Activated naive CD8-positive, alpha-beta T cell (primary cell): ENCODE data around the gene IRS1.

Experiments
- H3K27ac Mint-ChIP-seq: one replicate; pipeline ENCODE4 v1.8.0; 2021; ENCODE audit warnings: mixed read lengths
- H3K27me3 Mint-ChIP-seq: one replicate; pipeline ENCODE4 v1.8.0; 2021; ENCODE audit warnings: mixed read lengths
- H3K36me3 Mint-ChIP-seq: one replicate; pipeline ENCODE4 v1.8.0; 2021; ENCODE audit warnings: mixed read lengths
- H3K4me1 Mint-ChIP-seq: one replicate; pipeline ENCODE4 v1.8.0; 2021; ENCODE audit warnings: low read depth, mixed read lengths
- H3K4me3 Mint-ChIP-seq: one replicate; pipeline ENCODE4 v1.8.0; 2021; ENCODE audit warnings: mild to moderate bottlenecking, mixed read lengths
- H3K9me3 Mint-ChIP-seq: one replicate; pipeline ENCODE4 v1.8.0; 2021; ENCODE audit warnings: low read depth, mixed read lengths

IRS1 gene

GRCh38 chr2:226763320-226763719, 36.3 kb downstream of the IRS1 start:
- Mint-ChIP-seq H3K4me3 (no peak overlapping the region), H3K27ac (no peak overlapping the region), H3K36me3 (peaks cover 12% of the 10 kb centered on the region), H3K9me3 (no peaks in the 10 kb centered on the region), H3K4me1 (peaks cover 2% of the 10 kb centered on the region), H3K27me3 (no peaks in the 10 kb centered on the region)

- Mint-ChIP-seq H3K27ac (no peak overlapping the region), H3K4me3 (no peak overlapping the region), H3K4me1 (no peaks in the 10 kb centered on the region), H3K27me3 (no peaks in the 10 kb centered on the region), H3K36me3 (peaks cover 12% of the 10 kb centered on the region), H3K9me3 (no peaks in the 10 kb centered on the region)
These were observed 38.4 kb downstream of the IRS1 start for GRCh38 chr2:226761195-226761583.

- H3K27ac Mint-ChIP-seq = no peak overlapping the region
- H3K4me1 Mint-ChIP-seq = no peaks in the 10 kb centered on the region
- no peak overlapping the region for H3K4me3 Mint-ChIP-seq
- H3K9me3 Mint-ChIP-seq = no peaks in the 10 kb centered on the region
- H3K27me3 Mint-ChIP-seq = no peaks in the 10 kb centered on the region
- H3K36me3 Mint-ChIP-seq = peaks cover 12% of the 10 kb centered on the region
These were observed 39.0 kb downstream of the IRS1 start for GRCh38 chr2:226760412-226761194.

GRCh38 chr2:226759768-226760167, 39.9 kb downstream of the IRS1 start:
- no peaks in the 10 kb centered on the region for H3K9me3 Mint-ChIP-seq
- H3K4me3 Mint-ChIP-seq = no peak overlapping the region
- no peaks in the 10 kb centered on the region for H3K4me1 Mint-ChIP-seq
- H3K36me3 Mint-ChIP-seq = peaks cover 12% of the 10 kb centered on the region
- H3K27ac Mint-ChIP-seq = no peak overlapping the region
- no peaks in the 10 kb centered on the region for H3K27me3 Mint-ChIP-seq

- no peaks in the 10 kb centered on the region for H3K4me1 Mint-ChIP-seq
- no peak overlapping the region for H3K27ac Mint-ChIP-seq
- H3K9me3 Mint-ChIP-seq = no peaks in the 10 kb centered on the region
- H3K36me3 Mint-ChIP-seq = peaks cover 8% of the 10 kb centered on the region
- H3K4me3 Mint-ChIP-seq = no peak overlapping the region
- no peaks in the 10 kb centered on the region for H3K27me3 Mint-ChIP-seq
These were observed 40.5 kb downstream of the IRS1 start for GRCh38 chr2:226758921-226759640.

GRCh38 chr2:226756131-226756530, 43.5 kb downstream of the IRS1 start:
- Mint-ChIP-seq H3K27me3 (no peaks in the 10 kb centered on the region), H3K4me3 (no peak overlapping the region), H3K4me1 (no peaks in the 10 kb centered on the region), H3K36me3 (peaks cover 3% of the 10 kb centered on the region), H3K27ac (no peak overlapping the region), H3K9me3 (no peaks in the 10 kb centered on the region)

- Mint-ChIP-seq H3K4me1 (no peaks in the 10 kb centered on the region), H3K27me3 (no peaks in the 10 kb centered on the region), H3K27ac (no peak overlapping the region), H3K36me3 (peaks cover 5% of the 10 kb centered on the region), H3K9me3 (no peaks in the 10 kb centered on the region), H3K4me3 (no peak overlapping the region)
These were observed 44.0 kb downstream of the IRS1 start for GRCh38 chr2:226755631-226756030.

GRCh38 chr2:226754821-226755604, 44.6 kb downstream of the IRS1 start:
- H3K9me3 Mint-ChIP-seq = no peaks in the 10 kb centered on the region
- no peak overlapping the region for H3K27ac Mint-ChIP-seq
- no peak overlapping the region for H3K4me3 Mint-ChIP-seq
- H3K4me1 Mint-ChIP-seq = no peaks in the 10 kb centered on the region
- no peaks in the 10 kb centered on the region for H3K27me3 Mint-ChIP-seq
- H3K36me3 Mint-ChIP-seq = peaks cover 2% of the 10 kb centered on the region

- H3K36me3 Mint-ChIP-seq = peaks cover 6% of the 10 kb centered on the region
- H3K27me3 Mint-ChIP-seq = no peaks in the 10 kb centered on the region
- no peak overlapping the region for H3K27ac Mint-ChIP-seq
- no peak overlapping the region for H3K4me3 Mint-ChIP-seq
- no peaks in the 10 kb centered on the region for H3K9me3 Mint-ChIP-seq
- H3K4me1 Mint-ChIP-seq = no peaks in the 10 kb centered on the region
These were observed 46.7 kb downstream of the IRS1 start for GRCh38 chr2:226752887-226753286.

- Mint-ChIP-seq H3K4me1 (peaks cover 2% of the 10 kb centered on the region), H3K27ac (no peak overlapping the region), H3K4me3 (no peak overlapping the region), H3K27me3 (no peaks in the 10 kb centered on the region), H3K36me3 (peaks cover 12% of the 10 kb centered on the region), H3K9me3 (no peaks in the 10 kb centered on the region)
These were observed 52.3 kb downstream of the IRS1 start for GRCh38 chr2:226747288-226747687.

GRCh38 chr2:226746196-226746800, 53.3 kb downstream of the IRS1 start:
- no peak overlapping the region for H3K27ac Mint-ChIP-seq
- no peaks in the 10 kb centered on the region for H3K27me3 Mint-ChIP-seq
- H3K36me3 Mint-ChIP-seq = peaks cover 12% of the 10 kb centered on the region
- no peaks in the 10 kb centered on the region for H3K9me3 Mint-ChIP-seq
- no peak overlapping the region for H3K4me3 Mint-ChIP-seq
- H3K4me1 Mint-ChIP-seq = peaks cover 2% of the 10 kb centered on the region

GRCh38 chr2:226743915-226744314, 55.7 kb downstream of the IRS1 start:
- Mint-ChIP-seq H3K27me3 (no peaks in the 10 kb centered on the region), H3K27ac (no peak overlapping the region), H3K36me3 (peaks cover 6% of the 10 kb centered on the region), H3K9me3 (no peaks in the 10 kb centered on the region), H3K4me1 (peaks cover 3% of the 10 kb centered on the region), H3K4me3 (no peak overlapping the region)

GRCh38 chr2:226742347-226742746, 57.3 kb downstream of the IRS1 start:
- no peaks in the 10 kb centered on the region for H3K27me3 Mint-ChIP-seq
- H3K4me3 Mint-ChIP-seq = no peak overlapping the region
- peaks cover 3% of the 10 kb centered on the region for H3K4me1 Mint-ChIP-seq
- H3K36me3 Mint-ChIP-seq = peaks cover 5% of the 10 kb centered on the region
- no peak overlapping the region for H3K27ac Mint-ChIP-seq
- peaks cover 5% of the 10 kb centered on the region for H3K9me3 Mint-ChIP-seq

- H3K4me3 Mint-ChIP-seq = no peak overlapping the region
- H3K36me3 Mint-ChIP-seq = peaks cover 2% of the 10 kb centered on the region
- H3K27me3 Mint-ChIP-seq = no peaks in the 10 kb centered on the region
- peaks cover 2% of the 10 kb centered on the region for H3K4me1 Mint-ChIP-seq
- no peak overlapping the region for H3K27ac Mint-ChIP-seq
- peaks cover 5% of the 10 kb centered on the region for H3K9me3 Mint-ChIP-seq
These were observed 59.5 kb downstream of the IRS1 start for GRCh38 chr2:226740039-226740648.
